ENCODE results near the gene DDX4.

DDX4 gene

DNA sequence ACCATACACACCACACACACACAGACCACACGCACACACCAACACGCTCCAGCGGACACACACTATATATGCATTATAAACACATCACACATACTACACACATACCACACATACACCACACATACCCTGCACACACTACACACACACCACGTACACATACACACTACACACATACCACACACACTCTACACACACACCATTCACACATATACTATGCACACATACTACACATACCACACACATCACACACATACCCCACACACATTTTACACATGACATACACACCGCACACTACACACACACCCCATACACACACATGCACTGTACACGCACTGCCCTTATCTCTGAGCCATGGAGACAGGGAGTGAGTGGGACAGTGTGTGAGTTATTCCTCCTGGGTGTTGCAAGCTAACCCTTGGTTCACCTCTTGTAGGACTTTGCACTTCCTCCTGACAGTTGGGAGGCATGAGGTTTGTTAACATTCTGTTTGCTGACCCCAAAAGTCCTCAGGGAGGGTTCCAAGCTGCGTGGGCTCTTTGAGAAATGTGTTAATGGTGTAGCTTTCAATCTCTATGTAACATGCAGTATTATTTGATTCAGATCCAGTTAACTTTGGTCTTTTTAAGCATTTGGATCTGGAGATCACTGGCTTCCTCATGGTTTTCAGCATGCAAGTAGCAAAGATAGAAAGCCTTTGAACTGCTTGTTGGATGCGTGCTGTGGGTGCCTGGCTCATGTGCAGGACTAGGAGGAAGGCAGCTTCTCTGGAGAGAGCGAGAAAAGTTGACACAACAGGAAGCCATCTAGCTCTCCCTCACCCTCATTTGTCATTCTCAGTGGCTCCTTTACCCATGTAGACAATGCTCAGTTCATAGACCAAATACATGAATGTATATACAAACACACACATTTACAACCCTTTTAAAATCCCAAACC, 127.0 kb downstream of the DDX4 start:
- Histone ChIP-seq H3K4me3 (no peak overlapping the region), H3K4me1 (peaks cover 0 to 50% (median 3%) of the 10 kb centered on the region in 10 experiments; a peak in 9 of 20 replicates), H3K27ac (peak overlapping the region in 1 of 11 experiments; percentile 2; a peak in 1 of 22 replicates), H3K9me3 (replicated peaks in 1 of 11) (peaks cover 6 to 13% (median 10%) of the 10 kb centered on the region in 11 experiments; a peak in 17 of 22 replicates), H3K27me3 (no peaks in the 10 kb centered on the region), H3K36me3 (no peaks in the 10 kb centered on the region), H4K20me1 (no peaks in the 10 kb centered on the region), H3K4me2 (peak overlapping the region in 5 of 11 experiments; percentile 16 to 53 (median 24); a peak in 9 of 22 replicates), H3K9ac (no peak overlapping the region)
- no peak for TF ChIP-seq Cebpa-rat (IDR thresholded peaks at IDR 0.05)

DNA sequence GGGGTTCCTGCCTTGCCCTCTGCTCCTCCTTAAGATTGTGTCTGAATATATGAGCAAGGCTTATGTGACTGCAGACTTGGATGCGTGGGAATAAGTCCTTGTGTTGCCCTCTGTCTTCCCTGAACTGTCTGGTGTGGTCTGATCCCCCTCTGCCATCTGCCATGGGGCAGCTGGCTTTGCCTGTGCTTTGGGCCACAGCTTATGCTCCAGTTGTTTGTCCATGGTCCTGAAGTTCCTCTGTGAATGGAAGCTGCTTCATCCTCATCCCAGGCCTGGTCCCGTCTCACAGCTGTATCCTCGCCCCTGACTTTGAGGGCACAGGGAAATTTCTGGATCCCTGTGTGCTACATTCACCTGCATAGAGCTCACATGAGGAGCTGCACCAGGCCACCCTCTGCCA, 128.0 kb downstream of the DDX4 start:
- H3K4me2 ChIP-seq = peak overlapping the region in 3 of 11 experiments; percentile 24 to 53 (median 25); a peak in 3 of 22 replicates
- no peak for TF ChIP-seq Cebpa-rat (IDR thresholded peaks at IDR 0.05)
- H3K9me3 ChIP-seq (replicated peaks in 1 of 11) = peaks cover 4 to 10% (median 8%) of the 10 kb centered on the region in 11 experiments; a peak in 17 of 22 replicates
- no peaks in the 10 kb centered on the region for H4K20me1 ChIP-seq
- no peak overlapping the region for H3K27ac ChIP-seq
- no peak overlapping the region for H3K9ac ChIP-seq
- H3K27me3 ChIP-seq = no peaks in the 10 kb centered on the region
- no peak overlapping the region for H3K4me3 ChIP-seq
- H3K4me1 ChIP-seq = peaks cover 0 to 40% (median 3%) of the 10 kb centered on the region in 10 experiments; a peak in 9 of 20 replicates
- H3K36me3 ChIP-seq = no peaks in the 10 kb centered on the region

DNA sequence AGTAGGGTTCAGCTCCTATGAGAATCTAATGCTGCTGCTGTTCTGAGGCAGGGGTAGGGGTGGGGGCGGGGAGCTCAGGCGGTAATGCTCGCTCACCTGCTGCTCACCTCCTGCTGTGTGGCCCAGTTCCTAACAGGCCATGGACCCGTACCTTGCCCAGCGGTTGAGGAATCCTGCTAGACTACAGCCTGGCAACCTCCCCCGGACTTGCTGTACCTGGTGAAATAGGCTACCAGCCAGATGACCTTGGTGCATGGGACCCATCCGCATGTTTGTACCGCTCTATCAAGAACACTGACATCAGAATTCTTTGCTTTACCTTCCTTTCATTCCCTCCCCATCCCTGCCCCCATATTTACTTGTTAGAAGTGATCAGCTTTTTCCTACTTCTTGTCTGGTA, 128.6 kb downstream of the DDX4 start:
- no peak overlapping the region for H3K9ac ChIP-seq
- H3K4me3 ChIP-seq = no peak overlapping the region
- no peak overlapping the region for H3K4me2 ChIP-seq
- H3K27me3 ChIP-seq = no peaks in the 10 kb centered on the region
- no peaks in the 10 kb centered on the region for H3K36me3 ChIP-seq
- H3K27ac ChIP-seq = no peak overlapping the region
- TF ChIP-seq Cebpa-rat (IDR thresholded peaks at IDR 0.05) = no peak
- peaks cover 0 to 3% (median 1%) of the 10 kb centered on the region in 11 experiments; a peak in 10 of 22 replicates for H3K9me3 ChIP-seq (replicated peaks in 1 of 11)
- no peaks in the 10 kb centered on the region for H4K20me1 ChIP-seq
- peaks cover 0 to 39% (median 3%) of the 10 kb centered on the region in 10 experiments; a peak in 9 of 20 replicates for H3K4me1 ChIP-seq
